ENCODE data around the gene IL17D.
A peak's percentile ranks its signal among the peaks of the same experiment; 100 is the strongest.

Gene IL17D

GRCh38 chr13:20711301-20712044 is 8.0 kb downstream of the IL17D start:
- TF ChIP-seq ZFP3 (CRISPR knock-in tag; IDR thresholded peaks at IDR 0.05), result no peak
- no peak for TF ChIP-seq ZNF70 (CRISPR knock-in tag; IDR thresholded peaks at IDR 0.05)
- ATAC-seq, result no peak

GRCh38 chr13:20713014-20713376 is 9.5 kb downstream of the IL17D start:
- no peak for TF ChIP-seq ZFP3 (CRISPR knock-in tag; IDR thresholded peaks at IDR 0.05)
- TF ChIP-seq PPARA (CRISPR knock-in tag; IDR thresholded peaks at IDR 0.05; ENCODE audit: borderline replicate concordance), result no peak
- no peak for TF ChIP-seq ZNF565 (CRISPR knock-in tag; conservative IDR thresholded peaks at IDR 0.05; ENCODE audit: low read depth)
- TF ChIP-seq CSRNP3 (CRISPR knock-in tag; IDR thresholded peaks at IDR 0.05), result 0 out of 2 replicates have a peak, but pooled peaks have one; percentile 33
- no peak for ATAC-seq

- ATAC-seq, result peak; percentile 30
- TF ChIP-seq POU6F1 (CRISPR knock-in tag; IDR thresholded peaks at IDR 0.05; ENCODE audit: borderline replicate concordance, low read depth) (no peak), ZNF8 (CRISPR knock-in tag; IDR thresholded peaks at IDR 0.05) (no peak), OSR1 (CRISPR knock-in tag; IDR thresholded peaks at IDR 0.05) (no peak), GLIS3 (CRISPR knock-in tag; IDR thresholded peaks at IDR 0.05) (no peak), ESRRG (CRISPR knock-in tag; IDR thresholded peaks at IDR 0.05) (no peak), TOX (CRISPR knock-in tag; IDR thresholded peaks at IDR 0.05; ENCODE audit: borderline replicate concordance) (no peak), ISL1 (CRISPR knock-in tag; IDR thresholded peaks at IDR 0.05) (no peak), ZFP30 (CRISPR knock-in tag; IDR thresholded peaks at IDR 0.05) (no peak), PATZ1 (CRISPR knock-in tag; IDR thresholded peaks at IDR 0.05; ENCODE audit: borderline replicate concordance) (no peak), TCF4 (CRISPR knock-in tag; IDR thresholded peaks at IDR 0.05; ENCODE audit: borderline replicate concordance) (no peak), ZFP3 (CRISPR knock-in tag; IDR thresholded peaks at IDR 0.05) (no peak)
These were observed 10.3 kb downstream of the IL17D start for GRCh38 chr13:20713751-20714150.

- ATAC-seq, result peak; percentile 3; the same call in 2 of the 3 replicates
- TF ChIP-seq CSRNP3 (CRISPR knock-in tag; IDR thresholded peaks at IDR 0.05) (no peak), PATZ1 (CRISPR knock-in tag; IDR thresholded peaks at IDR 0.05; ENCODE audit: borderline replicate concordance) (no peak), ZNF70 (CRISPR knock-in tag; IDR thresholded peaks at IDR 0.05) (no peak), SNAI2 (CRISPR knock-in tag; IDR thresholded peaks at IDR 0.05) (no peak), TOX (CRISPR knock-in tag; IDR thresholded peaks at IDR 0.05; ENCODE audit: borderline replicate concordance) (no peak), GLIS3 (CRISPR knock-in tag; IDR thresholded peaks at IDR 0.05) (no peak), ZNF565 (CRISPR knock-in tag; conservative IDR thresholded peaks at IDR 0.05; ENCODE audit: low read depth) (no peak), CSDC2 (CRISPR knock-in tag; IDR thresholded peaks at IDR 0.05) (no peak), TCF4 (CRISPR knock-in tag; IDR thresholded peaks at IDR 0.05; ENCODE audit: borderline replicate concordance) (no peak), PPARA (CRISPR knock-in tag; IDR thresholded peaks at IDR 0.05; ENCODE audit: borderline replicate concordance) (no peak), ZNF8 (CRISPR knock-in tag; IDR thresholded peaks at IDR 0.05) (no peak)
These were observed 10.7 kb downstream of the IL17D start for GRCh38 chr13:20714161-20714560.
